ENCODE data around the gene ERI3.

Gene ERI3

GRCh38 chr1:44314452-44314851, 40.6 kb downstream of the ERI3 start:
- no peak for DNase-seq

GRCh38 chr1:44313265-44313918, 41.7 kb downstream of the ERI3 start:
- DNase-seq = no peak

- DNase-seq = no peak
Measured at GRCh38 chr1:44312399-44313196, 42.5 kb downstream of the ERI3 start.

- no peak for DNase-seq
Measured at GRCh38 chr1:44310006-44310405, 45.1 kb downstream of the ERI3 start.

GRCh38 chr1:44305962-44306422, 49.1 kb downstream of the ERI3 start:
- DNase-seq = no peak

- no peak for DNase-seq
Measured at GRCh38 chr1:44303532-44303931, 51.5 kb downstream of the ERI3 start.

- DNase-seq = no peak
Measured at GRCh38 chr1:44302541-44302940, 52.5 kb downstream of the ERI3 start.

- peak; percentile 16 for DNase-seq
Measured at GRCh38 chr1:44301442-44301841, 53.6 kb downstream of the ERI3 start.

GRCh38 chr1:44300852-44301251, 54.2 kb downstream of the ERI3 start:
- no peak for DNase-seq

GRCh38 chr1:44297695-44298400, 57.2 kb downstream of the ERI3 start:
- no peak for DNase-seq

GRCh38 chr1:44296806-44297205, 58.3 kb downstream of the ERI3 start:
- no peak for DNase-seq

- no peak for DNase-seq
Measured at GRCh38 chr1:44296086-44296485, 59.0 kb downstream of the ERI3 start.

- DNase-seq = peak; percentile 80
Measured at GRCh38 chr1:44294588-44295007, 60.5 kb downstream of the ERI3 start.

- no peak for DNase-seq
Measured at GRCh38 chr1:44293761-44294315, 61.2 kb downstream of the ERI3 start.

GRCh38 chr1:44292651-44293050, 62.4 kb downstream of the ERI3 start:
- DNase-seq = no peak

- no peak for DNase-seq
Measured at GRCh38 chr1:44290250-44291094, 64.6 kb downstream of the ERI3 start.

GRCh38 chr1:44289530-44289929, 65.5 kb downstream of the ERI3 start:
- no peak for DNase-seq

- no peak for DNase-seq
Measured at GRCh38 chr1:44288883-44289282, 66.2 kb downstream of the ERI3 start.

GRCh38 chr1:44284184-44284583, 70.9 kb downstream of the ERI3 start:
- no peak for DNase-seq

- DNase-seq = no peak
Measured at GRCh38 chr1:44283524-44284173, 71.4 kb downstream of the ERI3 start.

- no peak for DNase-seq
Measured at GRCh38 chr1:44282704-44283426, 72.2 kb downstream of the ERI3 start.

All from EL (cell line).